Measurements from ENCODE around the gene PSMC2. TPM values are rescaled to one million over a fixed set of nuclear protein-coding genes. Genes with fewer than 3 reads are reported as not detected.
A peak's percentile ranks its signal among the peaks of the same experiment; 100 is the strongest.

PSMC2 gene
- total and polyA plus RNA-seq, 10 of the 15 experiments (the other 5 are each of a cell fraction or from before 2014, with no cell fraction given): 117 to 347 (median 220) TPM

DNA sequence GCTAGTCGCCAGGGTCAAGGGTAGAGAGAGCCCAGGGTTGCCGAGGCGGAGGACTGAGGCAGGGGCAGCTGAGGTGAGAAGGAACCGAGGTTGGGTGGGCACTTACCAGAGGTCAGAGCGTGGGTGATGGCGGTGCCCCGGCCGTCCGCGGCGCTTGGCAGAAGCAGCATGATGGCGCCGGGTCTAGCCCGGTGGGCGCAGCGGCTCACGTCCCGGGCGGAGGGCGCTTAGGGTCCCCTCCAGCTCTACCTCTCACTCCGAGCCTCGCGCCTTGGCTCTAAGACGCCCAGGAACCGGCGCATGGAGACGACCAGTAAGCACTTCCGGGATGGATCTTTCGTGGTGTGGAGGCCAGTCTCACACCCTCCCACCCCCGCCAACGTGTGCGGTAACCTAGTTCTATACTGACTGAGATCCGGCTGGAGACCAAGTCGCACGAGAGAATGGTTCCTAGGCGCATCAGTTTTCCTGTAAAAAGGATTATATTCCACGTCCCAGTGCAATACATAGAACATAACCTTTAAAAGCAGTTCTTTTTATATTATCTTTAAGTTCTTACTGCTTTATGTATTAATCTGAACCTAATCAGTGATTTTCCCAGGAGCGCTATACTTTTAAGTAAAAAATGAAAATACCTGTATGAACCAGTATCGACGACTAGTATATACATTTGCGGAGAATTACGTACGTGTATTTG lies 2.8 kb upstream of the PSMC2 start, which contains the start of gene DNAJC2 (continued):
- peak; percentile 94 for TF ChIP-seq MYC (IDR thresholded peaks at IDR 0.05; ENCODE audit: insufficient read depth, insufficient read length, insufficient replicate concordance, low read length, severe bottlenecking)
- TF ChIP-seq, protein P1, sequence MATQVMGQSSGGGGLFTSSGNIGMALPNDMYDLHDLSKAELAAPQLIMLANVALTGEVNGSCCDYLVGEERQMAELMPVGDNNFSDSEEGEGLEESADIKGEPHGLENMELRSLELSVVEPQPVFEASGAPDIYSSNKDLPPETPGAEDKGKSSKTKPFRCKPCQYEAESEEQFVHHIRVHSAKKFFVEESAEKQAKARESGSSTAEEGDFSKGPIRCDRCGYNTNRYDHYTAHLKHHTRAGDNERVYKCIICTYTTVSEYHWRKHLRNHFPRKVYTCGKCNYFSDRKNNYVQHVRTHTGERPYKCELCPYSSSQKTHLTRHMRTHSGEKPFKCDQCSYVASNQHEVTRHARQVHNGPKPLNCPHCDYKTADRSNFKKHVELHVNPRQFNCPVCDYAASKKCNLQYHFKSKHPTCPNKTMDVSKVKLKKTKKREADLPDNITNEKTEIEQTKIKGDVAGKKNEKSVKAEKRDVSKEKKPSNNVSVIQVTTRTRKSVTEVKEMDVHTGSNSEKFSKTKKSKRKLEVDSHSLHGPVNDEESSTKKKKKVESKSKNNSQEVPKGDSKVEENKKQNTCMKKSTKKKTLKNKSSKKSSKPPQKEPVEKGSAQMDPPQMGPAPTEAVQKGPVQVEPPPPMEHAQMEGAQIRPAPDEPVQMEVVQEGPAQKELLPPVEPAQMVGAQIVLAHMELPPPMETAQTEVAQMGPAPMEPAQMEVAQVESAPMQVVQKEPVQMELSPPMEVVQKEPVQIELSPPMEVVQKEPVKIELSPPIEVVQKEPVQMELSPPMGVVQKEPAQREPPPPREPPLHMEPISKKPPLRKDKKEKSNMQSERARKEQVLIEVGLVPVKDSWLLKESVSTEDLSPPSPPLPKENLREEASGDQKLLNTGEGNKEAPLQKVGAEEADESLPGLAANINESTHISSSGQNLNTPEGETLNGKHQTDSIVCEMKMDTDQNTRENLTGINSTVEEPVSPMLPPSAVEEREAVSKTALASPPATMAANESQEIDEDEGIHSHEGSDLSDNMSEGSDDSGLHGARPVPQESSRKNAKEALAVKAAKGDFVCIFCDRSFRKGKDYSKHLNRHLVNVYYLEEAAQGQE (IDR thresholded peaks at IDR 0.05; ENCODE audit: low read depth, low read length): no peak
- TF ChIP-seq BHLHE40 (IDR thresholded peaks at IDR 0.05; ENCODE audit: borderline replicate concordance in 1 of 2, low read depth in 2 of 2, low read length in 1 of 2): peak; percentile 68 to 84
- no peak for TF ChIP-seq ZNF384 (IDR thresholded peaks at IDR 0.05; ENCODE audit: borderline replicate concordance, low read depth, low read length)
- TF ChIP-seq KAT2A (conservative IDR thresholded peaks at IDR 0.05; ENCODE audit: control insufficient read depth, low read depth, low read length): no peak
- no peak for TF ChIP-seq ZZZ3 (IDR thresholded peaks at IDR 0.05; ENCODE audit: control insufficient read depth, insufficient read length, low read depth)
- no peak; the same call in 1 of the 2 replicates for TF ChIP-seq MTA3 (IDR thresholded peaks at IDR 0.05; ENCODE audit: borderline replicate concordance, low read length)
- TF ChIP-seq, protein P2, sequence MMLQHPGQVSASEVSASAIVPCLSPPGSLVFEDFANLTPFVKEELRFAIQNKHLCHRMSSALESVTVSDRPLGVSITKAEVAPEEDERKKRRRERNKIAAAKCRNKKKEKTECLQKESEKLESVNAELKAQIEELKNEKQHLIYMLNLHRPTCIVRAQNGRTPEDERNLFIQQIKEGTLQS (IDR thresholded peaks at IDR 0.05; ENCODE audit: borderline replicate concordance, extremely low read depth, low read depth, low read length): no peak
- TF ChIP-seq MYB (IDR thresholded peaks at IDR 0.05; ENCODE audit: borderline replicate concordance, low read depth, low read length): no peak
- peak; percentile 76 to 80 for TF ChIP-seq IKZF2 (IDR thresholded peaks at IDR 0.05)
- no peak for TF ChIP-seq SREBF2 (IDR thresholded peaks at IDR 0.05; ENCODE audit: low read length)
- TF ChIP-seq, protein P3, sequence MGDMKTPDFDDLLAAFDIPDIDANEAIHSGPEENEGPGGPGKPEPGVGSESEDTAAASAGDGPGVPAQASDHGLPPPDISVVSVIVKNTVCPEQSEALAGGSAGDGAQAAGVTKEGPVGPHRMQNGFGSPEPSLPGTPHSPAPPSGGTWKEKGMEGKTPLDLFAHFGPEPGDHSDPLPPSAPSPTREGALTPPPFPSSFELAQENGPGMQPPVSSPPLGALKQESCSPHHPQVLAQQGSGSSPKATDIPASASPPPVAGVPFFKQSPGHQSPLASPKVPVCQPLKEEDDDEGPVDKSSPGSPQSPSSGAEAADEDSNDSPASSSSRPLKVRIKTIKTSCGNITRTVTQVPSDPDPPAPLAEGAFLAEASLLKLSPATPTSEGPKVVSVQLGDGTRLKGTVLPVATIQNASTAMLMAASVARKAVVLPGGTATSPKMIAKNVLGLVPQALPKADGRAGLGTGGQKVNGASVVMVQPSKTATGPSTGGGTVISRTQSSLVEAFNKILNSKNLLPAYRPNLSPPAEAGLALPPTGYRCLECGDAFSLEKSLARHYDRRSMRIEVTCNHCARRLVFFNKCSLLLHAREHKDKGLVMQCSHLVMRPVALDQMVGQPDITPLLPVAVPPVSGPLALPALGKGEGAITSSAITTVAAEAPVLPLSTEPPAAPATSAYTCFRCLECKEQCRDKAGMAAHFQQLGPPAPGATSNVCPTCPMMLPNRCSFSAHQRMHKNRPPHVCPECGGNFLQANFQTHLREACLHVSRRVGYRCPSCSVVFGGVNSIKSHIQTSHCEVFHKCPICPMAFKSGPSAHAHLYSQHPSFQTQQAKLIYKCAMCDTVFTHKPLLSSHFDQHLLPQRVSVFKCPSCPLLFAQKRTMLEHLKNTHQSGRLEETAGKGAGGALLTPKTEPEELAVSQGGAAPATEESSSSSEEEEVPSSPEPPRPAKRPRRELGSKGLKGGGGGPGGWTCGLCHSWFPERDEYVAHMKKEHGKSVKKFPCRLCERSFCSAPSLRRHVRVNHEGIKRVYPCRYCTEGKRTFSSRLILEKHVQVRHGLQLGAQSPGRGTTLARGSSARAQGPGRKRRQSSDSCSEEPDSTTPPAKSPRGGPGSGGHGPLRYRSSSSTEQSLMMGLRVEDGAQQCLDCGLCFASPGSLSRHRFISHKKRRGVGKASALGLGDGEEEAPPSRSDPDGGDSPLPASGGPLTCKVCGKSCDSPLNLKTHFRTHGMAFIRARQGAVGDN (IDR thresholded peaks at IDR 0.05): peak; percentile 70
- no peak for TF ChIP-seq RCOR1 (conservative IDR thresholded peaks at IDR 0.05; ENCODE audit: low read depth, low read length)
- TF ChIP-seq SMC3 (IDR thresholded peaks at IDR 0.05; ENCODE audit: borderline replicate concordance, low read length): 0 out of 2 replicates have a peak, but pooled peaks have one; percentile 4
- TF ChIP-seq, protein P4, sequence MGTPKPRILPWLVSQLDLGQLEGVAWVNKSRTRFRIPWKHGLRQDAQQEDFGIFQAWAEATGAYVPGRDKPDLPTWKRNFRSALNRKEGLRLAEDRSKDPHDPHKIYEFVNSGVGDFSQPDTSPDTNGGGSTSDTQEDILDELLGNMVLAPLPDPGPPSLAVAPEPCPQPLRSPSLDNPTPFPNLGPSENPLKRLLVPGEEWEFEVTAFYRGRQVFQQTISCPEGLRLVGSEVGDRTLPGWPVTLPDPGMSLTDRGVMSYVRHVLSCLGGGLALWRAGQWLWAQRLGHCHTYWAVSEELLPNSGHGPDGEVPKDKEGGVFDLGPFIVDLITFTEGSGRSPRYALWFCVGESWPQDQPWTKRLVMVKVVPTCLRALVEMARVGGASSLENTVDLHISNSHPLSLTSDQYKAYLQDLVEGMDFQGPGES (IDR thresholded peaks at IDR 0.05): peak; percentile 27; the same call in 1 of the 2 replicates
- TF ChIP-seq ASH2L (IDR thresholded peaks at IDR 0.05; ENCODE audit: borderline replicate concordance, low read depth): peak; percentile 93; the same call in 1 of the 2 replicates
- peak; percentile 83 for TF ChIP-seq IKZF1 (conservative IDR thresholded peaks at IDR 0.05)
- peak; percentile 91 for TF ChIP-seq TAF1 (IDR thresholded peaks at IDR 0.05; ENCODE audit: borderline replicate concordance, low read depth, low read length)
